Stimulated activated CD4-positive, alpha-beta T cell treated with anti-CD3 and anti-CD28 coated beads, TNF-alpha, amount 100 ng/mL, for 4 hours (primary cell): ENCODE measurements around the gene IGFL4.
"Not testable (repeated sequence)": the region's sequence is repeated elsewhere in the genome, so short reads cannot be mapped to it uniquely, and the experiment has no call there.

Experiments
- DNase-seq, 3 experiments: peaks; one replicate each; pipeline ENCODE4 v3.0.0-alpha.2; 2020; ENCODE audit warnings: low read depth in 3 of 3

IGFL4 gene

DNA sequence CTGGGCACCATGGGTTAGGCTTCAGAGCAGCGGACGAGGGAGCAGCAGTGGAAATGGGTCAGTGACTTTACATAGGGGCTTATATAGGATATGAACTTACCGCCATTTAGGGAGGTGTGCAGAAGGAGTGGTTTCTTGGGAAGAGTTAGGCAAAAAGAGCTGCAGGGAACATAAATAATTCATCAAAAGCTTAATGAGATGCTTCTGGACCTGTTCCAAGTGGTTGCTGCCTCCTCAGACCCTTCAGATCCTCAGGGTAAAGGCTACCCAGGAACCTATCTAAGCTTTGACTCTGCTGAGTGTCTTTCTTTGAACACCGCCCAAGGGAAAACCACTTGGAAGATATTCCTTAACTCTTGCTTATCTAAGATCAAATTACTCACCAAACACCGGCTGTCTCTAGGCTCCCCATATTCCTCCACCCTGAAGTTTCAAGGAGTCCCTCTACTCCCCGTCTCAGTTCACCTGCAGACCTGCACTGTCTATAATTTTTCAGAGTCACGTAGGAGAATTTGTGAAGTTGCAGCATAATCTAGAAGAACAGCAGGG, at the start of gene IGFL4:
Gene IGFL4, minus strand, starts transcription at position 51 of the 549 bp plus-strand sequence. Its CDS starts 40 bp downstream, at position 11.
- no peak for DNase-seq

DNA sequence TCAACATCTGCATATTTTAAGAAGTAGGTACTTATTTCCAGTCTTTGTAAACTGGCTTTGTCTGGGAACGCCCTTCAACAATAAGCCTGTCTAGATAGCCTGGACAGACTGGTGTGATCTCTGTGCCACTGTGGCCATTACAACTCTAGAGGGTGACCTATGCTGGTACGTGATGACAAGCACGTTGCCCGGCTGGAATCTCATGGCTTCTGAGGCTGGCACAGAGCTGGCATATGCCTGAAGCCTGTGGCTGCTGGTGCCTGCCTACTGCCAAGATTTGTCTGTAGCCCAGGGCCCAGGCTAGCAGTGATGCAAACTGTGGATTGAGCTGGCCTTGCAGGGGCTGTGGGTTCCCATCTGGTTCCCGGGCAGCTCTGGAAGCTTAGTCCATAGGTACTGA, 49.6 kb upstream of the IGFL4 start:
- DNase-seq = no peak

DNA sequence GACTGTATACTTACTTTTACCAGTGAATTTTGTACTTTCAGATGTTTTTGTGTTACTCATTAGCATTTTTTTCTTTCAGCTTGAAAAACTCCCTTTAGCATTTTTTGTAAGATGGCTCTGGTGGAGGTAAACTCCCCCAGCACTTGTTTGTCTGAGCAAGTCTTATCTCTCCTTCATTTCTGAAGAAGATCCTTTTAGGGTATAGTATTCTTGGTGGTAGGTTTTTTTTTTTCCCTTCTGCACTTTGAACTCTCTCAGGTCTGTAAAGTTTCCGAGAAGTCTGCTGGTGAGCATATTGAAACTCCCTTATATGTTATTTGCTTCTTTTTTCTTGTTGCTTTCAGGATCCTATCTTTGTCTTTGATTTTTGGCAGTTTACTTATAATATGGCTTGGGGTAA, 48.6 kb upstream of the IGFL4 start:
- no peak for DNase-seq

DNA sequence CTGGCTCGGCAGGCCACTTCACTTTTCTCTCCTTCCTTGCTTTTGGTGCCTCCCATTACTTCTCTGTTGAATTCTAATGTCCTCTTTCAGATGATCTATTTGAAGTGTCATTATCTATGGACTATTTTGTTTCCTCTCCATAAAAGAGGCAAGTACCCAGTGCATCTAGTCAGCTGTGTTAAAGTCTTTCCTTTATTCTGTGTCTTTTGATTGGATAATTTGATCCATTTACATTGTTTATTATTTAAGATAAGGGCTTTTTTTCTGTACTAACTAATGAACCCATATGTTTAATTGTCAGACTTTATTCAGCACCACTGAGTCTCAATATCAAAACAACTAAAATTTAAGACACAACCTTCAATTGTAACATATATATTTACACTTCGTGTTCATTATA, 47.3 kb upstream of the IGFL4 start:
- DNase-seq = no peak

DNA sequence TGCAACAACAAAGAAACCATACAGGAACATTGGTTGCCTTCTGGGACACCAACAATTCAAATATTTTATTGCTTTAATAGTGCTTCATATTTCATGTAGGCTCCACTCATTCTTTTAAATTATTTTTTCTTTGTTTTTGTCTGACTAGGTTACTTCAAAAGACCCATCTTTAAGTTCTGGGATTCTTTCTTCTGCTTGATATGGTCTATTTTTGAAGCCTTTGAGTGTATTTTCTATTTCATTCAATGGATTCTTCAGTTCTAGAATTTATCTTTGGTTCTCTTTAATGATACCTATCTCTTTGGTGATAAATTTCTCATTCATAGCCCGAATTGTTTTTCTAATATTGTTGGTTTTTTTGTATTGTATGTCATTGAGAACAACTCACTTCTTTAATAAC, 45.1 kb upstream of the IGFL4 start:
- DNase-seq = no peak

DNA sequence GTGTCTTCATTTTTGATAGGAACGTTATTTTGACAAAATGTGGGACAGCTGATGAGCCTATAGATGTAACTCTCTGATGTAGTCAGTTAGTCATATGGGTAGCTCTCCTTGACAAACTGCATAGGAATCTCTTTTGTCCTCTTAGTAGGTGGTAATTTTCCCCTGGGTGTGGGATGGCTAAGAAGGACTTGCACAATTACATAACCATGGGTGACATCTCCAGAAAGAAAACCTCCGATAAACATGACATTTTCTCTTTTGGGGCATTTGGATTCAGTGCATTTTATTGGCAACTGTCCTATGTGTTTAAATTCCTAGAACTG, 41.9 kb upstream of the IGFL4 start:
- no peak for DNase-seq

DNA sequence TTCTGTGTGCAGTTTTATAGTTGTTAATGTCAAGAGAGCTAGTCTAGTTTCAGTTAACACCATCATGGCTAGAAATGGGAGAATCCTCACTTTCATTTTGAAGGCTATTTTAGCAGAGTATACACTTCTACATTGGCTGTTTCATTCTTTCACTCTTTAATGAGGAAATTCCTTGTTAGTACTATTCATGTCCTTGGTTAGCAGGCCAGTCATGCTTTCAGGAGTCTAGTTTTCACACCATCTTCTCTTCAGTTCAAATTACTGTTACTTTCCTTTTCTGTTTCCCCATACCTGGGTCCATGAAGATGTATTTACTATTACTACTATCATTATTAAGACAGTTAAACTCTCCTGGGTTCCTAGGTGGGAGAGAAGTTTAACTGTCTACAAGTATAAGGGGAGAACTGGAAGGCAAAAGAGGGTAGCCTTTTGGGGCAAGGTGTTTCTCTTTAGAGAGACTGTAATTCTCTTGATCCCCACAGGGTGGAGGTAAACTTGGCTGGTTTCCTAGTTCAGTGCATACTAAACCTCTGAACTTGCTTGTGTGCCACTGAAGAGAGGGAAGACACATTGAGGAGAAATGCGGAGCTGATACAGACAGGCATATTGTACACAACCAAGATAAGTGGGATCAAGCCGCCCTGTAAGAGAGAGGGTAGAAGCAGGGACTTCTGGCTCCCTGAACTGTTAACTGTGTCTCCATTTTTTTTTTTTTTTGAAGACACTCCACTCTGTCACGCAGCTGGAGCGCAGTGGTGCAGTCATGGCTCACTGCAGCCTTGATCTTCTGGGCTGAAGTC, 41.3 kb upstream of the IGFL4 start:
- DNase-seq = no peak

DNA sequence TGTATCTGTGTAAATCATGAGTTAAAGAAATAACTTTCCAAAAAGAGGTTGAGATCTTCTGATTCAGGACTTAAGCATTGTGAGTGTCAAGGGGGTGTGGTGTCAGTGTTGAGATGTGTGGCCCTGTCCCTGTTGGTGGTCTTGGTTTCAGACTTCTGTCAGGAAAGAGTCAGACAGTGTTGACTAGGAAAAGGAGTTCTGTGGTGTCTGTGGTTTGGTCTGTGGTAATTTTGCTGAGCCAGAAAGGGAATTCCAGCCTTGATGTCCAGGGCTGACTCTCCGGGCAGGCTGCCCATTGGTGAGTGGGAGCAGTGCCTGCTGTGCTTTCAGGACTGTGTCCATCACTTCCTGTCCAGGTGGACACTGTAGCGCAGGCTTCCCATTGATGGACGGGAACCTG, 39.8 kb upstream of the IGFL4 start:
- DNase-seq = no peak

DNA sequence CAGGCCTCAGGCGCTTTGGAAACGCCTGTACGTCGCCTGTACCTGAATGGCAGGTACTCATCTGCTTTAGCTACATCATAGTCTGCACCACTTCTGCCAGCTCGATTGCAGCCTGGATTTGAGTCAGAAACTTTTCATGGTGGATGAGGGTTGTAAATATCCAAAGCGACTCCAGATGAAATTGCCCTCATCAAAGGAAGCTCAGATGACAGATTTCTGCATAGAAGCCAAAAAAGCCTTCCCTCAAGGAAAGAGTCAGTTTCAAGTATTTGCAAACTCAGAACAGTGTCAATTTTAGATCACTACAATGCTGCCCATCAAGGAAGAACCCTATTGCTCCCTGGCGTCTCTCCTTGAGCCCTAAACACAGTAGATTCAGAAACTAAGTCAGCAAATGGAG, 38.8 kb upstream of the IGFL4 start:
- no peak for DNase-seq

DNA sequence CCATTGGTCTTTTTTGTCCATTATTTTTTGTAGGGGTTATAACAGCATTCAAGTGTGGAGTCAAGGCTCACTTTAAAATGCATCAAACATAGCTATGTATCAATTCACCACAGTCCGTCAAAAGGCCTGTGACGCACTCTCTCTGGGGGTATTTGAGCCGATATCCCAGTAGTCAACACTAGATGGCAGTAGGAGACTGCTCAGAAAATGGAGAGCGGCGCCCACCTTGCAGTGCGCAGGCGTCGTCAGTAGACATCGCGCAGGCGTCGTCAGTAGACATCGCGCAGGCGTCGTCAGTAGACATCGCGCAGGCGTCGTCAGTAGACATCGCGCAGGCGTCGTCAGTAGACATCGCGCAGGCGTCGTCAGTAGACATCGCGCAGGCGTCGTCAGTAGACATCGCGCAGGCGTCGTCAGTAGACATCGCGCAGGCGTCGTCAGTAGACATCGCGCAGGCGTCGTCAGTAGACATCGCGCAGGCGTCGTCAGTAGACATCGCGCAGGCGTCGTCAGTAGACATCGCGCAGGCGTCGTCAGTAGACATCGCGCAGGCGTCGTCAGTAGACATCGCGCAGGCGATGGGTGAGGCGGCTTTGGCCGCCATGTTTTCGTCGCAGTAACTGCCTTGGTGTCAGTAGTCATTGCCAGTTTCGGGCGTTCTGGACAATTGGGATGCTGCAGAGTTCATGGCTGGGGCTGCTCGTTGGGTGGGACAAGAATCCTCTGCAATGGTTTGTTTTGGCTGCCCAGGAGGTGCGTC, 38.0 kb upstream of the IGFL4 start:
- not testable (repeated sequence) for DNase-seq

DNA sequence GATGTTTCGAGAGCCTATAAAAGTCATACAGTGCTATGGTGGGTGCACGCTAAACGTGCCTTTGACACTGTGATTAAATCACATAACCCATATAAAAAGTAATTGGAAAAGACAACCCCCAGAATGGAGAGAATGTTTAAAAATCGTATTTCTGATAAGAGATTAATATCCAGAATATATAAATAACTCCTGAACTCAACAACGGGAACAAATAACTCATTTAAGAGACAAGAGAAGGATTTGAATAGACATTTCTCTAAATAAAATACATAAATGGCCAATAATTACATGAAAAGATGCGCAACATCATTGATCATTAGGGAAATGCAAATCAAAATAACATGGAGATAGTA, 37.0 kb upstream of the IGFL4 start:
- DNase-seq = no peak

DNA sequence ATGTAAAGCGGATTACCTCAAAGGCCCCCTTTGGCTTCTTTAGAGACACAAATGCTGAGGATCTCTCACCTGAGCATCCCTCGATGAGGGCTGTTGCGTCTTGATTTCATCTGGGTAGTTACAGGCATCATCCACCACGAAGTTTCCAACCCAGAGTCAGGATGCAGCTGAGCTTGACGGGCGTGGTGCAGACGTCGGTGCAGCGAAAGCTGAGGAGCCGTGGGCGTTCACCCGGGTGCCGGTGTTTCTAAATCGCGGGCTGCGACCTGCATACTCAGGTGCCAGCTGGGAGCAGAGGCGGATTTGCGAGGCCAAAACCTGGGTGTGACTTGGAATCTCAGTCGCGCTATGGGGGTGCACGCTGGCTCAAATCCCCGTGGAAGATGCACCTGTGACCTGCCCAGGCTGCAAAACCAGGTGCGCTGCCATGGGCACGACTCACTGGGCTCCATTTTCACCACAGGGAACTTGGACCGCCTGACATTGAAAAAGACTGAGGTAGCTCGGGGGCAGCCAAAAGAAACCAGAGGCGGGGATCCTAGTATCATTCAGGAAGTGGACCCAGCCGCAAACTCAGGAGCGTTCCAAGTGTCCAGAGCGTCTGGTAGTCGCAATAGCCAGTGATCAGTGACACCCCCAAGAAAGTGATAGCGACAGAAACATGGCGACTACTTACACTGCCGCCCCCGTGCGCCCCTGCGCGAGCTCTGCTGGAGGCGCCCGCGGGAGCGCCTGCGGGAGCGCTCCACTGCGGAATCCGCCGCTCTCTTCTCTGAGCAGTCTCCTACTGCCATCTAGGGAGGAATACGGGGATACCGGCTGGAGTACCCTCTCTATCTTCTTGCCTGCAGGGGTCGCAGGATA, 36.4 kb upstream of the IGFL4 start:
- DNase-seq = no peak

DNA sequence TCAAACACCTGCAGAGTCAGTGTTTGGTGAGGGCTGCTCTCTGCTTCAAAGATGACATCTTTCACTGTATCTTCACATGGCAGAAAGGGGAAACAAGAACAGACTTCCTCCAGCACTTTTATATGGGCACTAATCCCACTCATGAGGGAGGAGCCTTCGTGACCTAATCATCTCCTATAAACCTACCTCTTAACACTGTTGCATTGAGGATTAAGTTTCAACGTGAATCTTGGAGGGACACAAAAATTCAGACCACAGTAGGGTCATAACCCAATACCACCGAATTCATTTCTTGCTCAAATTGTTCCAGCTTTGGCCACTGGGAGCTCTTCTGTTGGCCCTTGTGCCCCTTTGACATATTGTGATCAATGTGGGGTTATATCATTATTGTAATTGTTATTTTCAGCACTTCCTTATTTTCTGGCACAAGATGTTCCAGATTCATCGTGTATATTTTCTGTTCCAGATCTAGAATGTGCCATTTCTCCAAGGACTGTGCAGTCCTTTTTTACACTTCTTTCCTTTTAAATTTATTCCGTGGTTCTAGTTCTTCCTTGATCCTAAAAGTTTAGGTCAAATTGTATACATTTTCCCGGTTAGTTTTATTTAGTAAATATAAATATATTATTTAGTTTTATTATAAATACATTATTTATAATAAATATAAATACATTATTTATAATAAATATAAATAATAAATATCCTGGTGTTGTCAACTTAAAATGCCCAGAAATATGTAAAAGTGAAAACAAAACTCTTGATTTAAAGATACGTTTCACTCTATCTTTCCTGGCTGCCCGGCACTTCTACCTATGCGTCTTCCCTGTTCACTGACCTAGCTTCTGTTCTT, 35.5 kb upstream of the IGFL4 start:
- DNase-seq = no peak

DNA sequence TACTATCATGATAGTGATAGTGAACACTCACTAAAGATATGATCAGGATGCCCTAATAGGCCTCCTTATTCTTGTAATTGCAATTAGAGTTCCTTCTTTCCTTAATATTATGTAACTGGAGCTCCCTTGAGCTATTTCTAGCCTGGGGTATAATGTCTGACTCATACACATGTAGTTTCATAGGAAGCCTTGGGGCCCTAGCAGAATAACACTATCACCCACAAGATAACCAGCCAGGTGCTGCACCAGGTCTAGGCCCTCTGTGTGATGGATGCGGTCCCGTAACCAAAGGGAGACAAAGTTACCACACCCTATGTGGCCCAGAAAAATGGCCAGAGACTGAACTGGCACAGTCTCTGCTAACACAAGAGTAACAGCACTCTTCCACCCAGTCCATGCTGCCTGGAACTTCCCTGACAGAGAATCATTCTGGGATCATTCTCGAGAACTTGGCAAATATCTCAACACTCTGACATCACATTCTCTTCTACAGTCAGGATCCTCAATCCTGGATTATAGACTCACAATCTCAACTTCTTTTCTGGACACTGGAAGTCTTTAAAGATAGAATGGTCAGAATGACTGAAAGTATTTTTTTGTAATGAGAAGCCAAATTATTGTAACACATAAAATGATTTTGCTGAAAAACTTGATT, 32.6 kb upstream of the IGFL4 start:
- no peak for DNase-seq

DNA sequence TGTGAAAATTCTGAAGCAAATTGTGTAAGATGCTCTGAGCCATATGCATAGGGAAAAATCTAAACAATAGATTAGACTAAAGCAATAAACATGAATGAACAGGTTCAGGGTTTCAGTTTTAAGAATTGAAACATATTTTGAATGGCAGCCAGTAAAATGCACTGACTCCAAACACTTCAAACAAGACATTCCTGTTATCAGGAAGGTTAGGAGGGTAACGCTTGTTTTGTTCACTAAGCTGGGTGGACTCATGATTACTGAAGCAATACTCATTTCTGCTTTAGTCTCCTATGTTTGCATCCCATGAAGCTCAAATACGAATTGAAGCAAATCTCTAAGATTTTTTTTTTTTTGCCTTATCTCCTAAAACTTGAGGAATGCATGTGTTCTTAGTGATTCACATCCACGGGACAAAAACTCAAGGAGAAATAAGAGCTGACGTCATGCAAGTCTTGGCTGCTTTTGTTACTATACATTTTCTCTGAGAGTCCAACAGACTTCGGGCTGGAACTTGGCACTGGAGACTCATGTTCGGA, 29.1 kb upstream of the IGFL4 start:
- no peak for DNase-seq

DNA sequence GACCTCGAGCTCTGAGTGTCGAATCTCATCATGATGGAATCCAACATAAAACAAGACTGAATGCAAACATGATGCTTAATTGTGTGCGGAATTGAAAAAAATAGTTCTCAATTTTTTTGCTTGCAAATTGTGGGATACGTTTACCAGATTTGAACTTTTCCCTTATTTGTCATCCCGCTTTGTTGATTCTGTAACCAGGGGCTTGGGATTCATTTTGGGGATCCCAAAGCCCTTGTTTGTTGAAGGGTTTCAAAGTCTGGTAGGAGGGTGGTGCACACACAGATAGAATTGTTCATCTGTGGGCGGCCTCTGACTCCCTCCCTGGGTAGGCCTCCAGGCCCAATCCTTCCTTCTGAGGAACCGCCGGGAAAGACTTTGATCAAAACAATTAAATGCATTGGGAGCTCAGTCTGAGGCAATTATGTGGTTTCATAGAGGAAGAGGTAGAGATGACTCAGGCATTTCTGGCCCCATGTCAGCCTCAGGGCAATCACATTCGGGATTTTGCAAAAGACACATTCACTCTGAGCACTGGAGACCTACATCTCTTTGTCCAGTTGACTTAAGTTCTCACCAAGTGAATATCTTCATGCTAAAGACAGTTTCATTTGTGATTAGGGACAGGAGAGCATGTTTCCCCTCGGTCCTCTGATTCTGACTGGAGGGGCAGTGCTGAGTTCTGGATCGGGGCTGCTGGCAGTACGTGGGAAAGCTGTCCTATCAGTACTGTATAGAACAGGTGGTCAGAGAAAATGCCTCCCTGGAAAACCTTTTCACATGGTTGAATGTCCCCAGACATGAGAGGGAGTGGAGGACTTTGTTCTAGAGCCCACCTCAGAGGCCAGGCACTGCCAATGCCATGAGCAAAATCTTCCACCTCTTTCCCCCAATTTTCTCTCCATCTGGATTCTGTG, 27.8 kb upstream of the IGFL4 start:
- no peak for DNase-seq

DNA sequence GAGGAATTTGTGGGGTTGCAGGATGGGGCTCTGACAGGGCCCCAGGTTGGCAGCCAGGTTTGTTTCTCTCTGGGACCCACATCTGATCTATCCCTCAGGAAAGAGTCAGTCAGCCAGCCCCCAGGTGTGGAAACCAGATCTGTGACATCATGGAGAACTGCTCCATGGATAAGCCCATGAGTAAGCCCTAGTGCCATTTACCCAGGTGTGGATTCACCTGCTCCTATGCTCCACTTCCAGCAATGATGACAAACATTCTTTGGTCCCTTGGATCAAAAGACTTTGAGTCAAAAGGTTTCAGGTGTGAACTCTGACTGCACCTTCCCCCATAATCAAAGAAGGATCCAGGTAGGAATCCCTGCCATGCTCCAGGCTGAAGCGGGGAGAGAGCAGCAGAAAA, 26.9 kb upstream of the IGFL4 start:
- no peak for DNase-seq

DNA sequence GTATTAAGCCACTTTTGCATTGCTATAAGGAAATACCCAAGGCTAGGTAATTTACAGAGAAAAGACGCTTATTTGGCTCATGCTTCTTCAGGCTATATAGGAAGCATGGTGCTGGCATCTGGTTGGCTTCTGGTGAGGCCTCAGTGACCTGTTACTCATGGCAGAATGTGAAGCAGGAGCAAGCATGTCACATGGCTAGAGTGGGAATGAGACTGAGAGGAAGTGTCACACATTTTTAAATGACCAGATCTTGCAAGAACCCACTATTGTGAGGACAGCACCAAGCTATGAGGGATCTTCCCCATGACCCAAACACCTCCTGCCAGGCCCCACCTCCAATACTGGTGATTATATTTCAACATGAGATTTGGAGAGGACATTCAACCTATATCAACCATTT, 25.7 kb upstream of the IGFL4 start:
- DNase-seq = no peak

DNA sequence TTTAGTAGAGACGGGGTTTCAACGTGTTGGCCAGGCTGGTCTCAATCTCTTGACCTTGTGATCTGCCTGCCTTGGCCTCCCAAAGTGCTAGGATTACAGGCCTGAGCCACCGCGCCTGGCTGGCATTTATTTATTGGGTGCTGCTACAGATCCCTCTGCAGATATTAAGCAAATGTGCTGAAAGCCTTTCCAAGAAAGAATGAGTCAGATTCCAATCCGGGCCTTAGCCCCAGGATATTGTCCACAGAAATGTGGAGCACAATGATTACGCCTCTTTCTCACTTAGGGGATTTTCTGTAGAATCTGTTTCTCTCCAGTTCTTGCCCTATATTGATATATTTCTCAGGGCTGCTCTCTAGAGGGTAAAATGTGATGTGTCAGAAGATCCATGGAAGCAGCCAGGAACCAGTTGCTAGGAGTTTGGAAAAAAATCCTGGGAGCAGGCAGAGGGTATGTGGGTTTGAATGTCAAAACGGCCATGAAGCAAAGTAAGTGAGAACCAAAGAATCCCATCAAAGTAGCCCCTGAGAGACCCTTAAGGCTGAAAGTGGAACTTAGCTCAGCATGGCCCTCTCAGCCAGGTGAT, 24.8 kb upstream of the IGFL4 start:
- no peak for DNase-seq
